K562 (cell line): Measurements from ENCODE around the gene NTM. TPM values are rescaled to one million over a fixed set of nuclear protein-coding genes. Genes with fewer than 3 reads are reported as not detected.

Source experiments
- ATAC-seq: fragments of 200-7000 bp; cut with Tn5 transposase; 3 replicates; pipeline ENCODE4 v1.9.1; 2020; ENCODE audit warnings: moderate library complexity
- BruUV-seq: library from RNA; stranded (reverse); fragments of 400-500 nt; replicated peaks from 2 replicates; lab custom pipeline; 2021; lab: Mats Ljungman, UMichigan
- CTCF ChIA-PET: fragments of 300-600 bp; formaldehyde crosslinking; extraction: SDS; loops from one replicate; lab custom pipeline; 2021; ENCODE audit warnings: low intra/inter-chr PET ratio; lab: Yijun Ruan, JAX
- POLR2A ChIA-PET: fragments of 300-600, 350-650 bp; sonication (Branson Sonifier 250); formaldehyde crosslinking; extraction: SDS; loops from one replicate; lab custom pipeline; 2021; ENCODE audit warnings: antibody characterized with exemption, inconsistent platforms; lab: Yijun Ruan, JAX
- DNase-seq, 4 experiments: peaks; one replicate each; pipeline versions ENCODE4 v3.0.0 to v3.0.0-alpha.2; 2011 to 2018; ENCODE audit warnings: low spot score in 3 of 4, mixed read lengths in 3 of 4; ENCODE audit errors: extremely low read depth in 1 of 4
- FAIRE-seq: peaks from 2 replicates; lab custom pipeline; 2011; peaks lifted over from hg19 to GRCh38; lab: Jason Lieb, UNC
- H2AFZ ChIP-seq: 2 replicates; pipeline ENCODE4 v1.6.0; 2011; ENCODE audit warnings: low read depth, low read length, control low read depth, inconsistent platforms
- H3K27ac ChIP-seq: fragments of 200-600 bp; 3 replicates; pipeline ENCODE4 v1.8.0; 2011; ENCODE audit warnings: low read depth, mild to moderate bottlenecking, control low read depth, inconsistent platforms, low read length, moderate library complexity, mixed read lengths; ENCODE audit errors: extremely low read depth
- H3K27me3 ChIP-seq, 2 experiments: fragments of 300-600 bp in 1 of 2; 2 replicates in 1 of 2; 3 replicates in 1 of 2; pipeline versions ENCODE4 v1.6.0 to v1.8.0; 2011; ENCODE audit warnings: inconsistent platforms in 2 of 2, low read length in 2 of 2, mild to moderate bottlenecking in 1 of 2, mixed read lengths in 1 of 2, moderate library complexity in 1 of 2; ENCODE audit not compliant: control insufficient read depth in 2 of 2, insufficient read depth in 2 of 2
- H3K36me3 ChIP-seq: fragments of 300-600 bp; 3 replicates; pipeline ENCODE4 v1.8.0; 2011; ENCODE audit warnings: mild to moderate bottlenecking, low read length, inconsistent platforms; ENCODE audit not compliant: control insufficient read depth, insufficient read depth
- H3K4me1 ChIP-seq, 2 experiments: fragments of 200-600 bp in 1 of 2; replicated peaks in 1 of 2; 2 replicates in 1 of 2; 3 replicates in 1 of 2; pipeline versions ENCODE4 v1.5.1 to v1.8.0; 2011; ENCODE audit warnings: inconsistent platforms in 2 of 2, low read length in 2 of 2, mild to moderate bottlenecking in 1 of 2, mixed read lengths in 1 of 2, moderate library complexity in 1 of 2; ENCODE audit not compliant: control insufficient read depth in 2 of 2, insufficient read depth in 2 of 2
- H3K4me2 ChIP-seq: 2 replicates; pipeline ENCODE4 v1.6.1; 2011; ENCODE audit warnings: low read length, control low read depth, inconsistent platforms, mixed read lengths; ENCODE audit not compliant: insufficient read depth
- H3K4me3 ChIP-seq: fragments of 200-600 bp; sonication (generic), shearing (Covaris generic); 2 replicates; pipeline ENCODE4 v1.5.1; 2016; ENCODE audit warnings: control low read depth, inconsistent platforms
- H3K79me2 ChIP-seq: fragments of 200-600 bp; 3 replicates; pipeline ENCODE4 v1.8.0; 2011; ENCODE audit warnings: low read length, inconsistent platforms; ENCODE audit not compliant: control insufficient read depth, insufficient read depth
- H3K9ac ChIP-seq, 2 experiments: 2 replicates each; pipeline versions ENCODE4 v1.6.0 to v1.6.1; 2011; ENCODE audit warnings: low read depth in 2 of 2, low read length in 2 of 2, control low read depth in 1 of 2, inconsistent platforms in 1 of 2, mild to moderate bottlenecking in 1 of 2, mixed read lengths in 1 of 2; ENCODE audit not compliant: insufficient read depth in 1 of 2
- H3K9me1 ChIP-seq: one replicate; pipeline ENCODE4 v1.6.0; 2011; ENCODE audit warnings: inconsistent platforms, mild to moderate bottlenecking, low read length, moderate library complexity; ENCODE audit not compliant: control insufficient read depth, insufficient read depth
- H3K9me3 ChIP-seq: replicated peaks from 2 replicates; pipeline ENCODE4 v1.5.1; 2011; ENCODE audit warnings: low read depth, low read length, inconsistent platforms; ENCODE audit not compliant: control insufficient read depth, insufficient read depth
- H4K20me1 ChIP-seq: replicated peaks from 2 replicates; pipeline ENCODE4 v1.6.1; 2011; ENCODE audit warnings: low read length, inconsistent platforms, mixed read lengths; ENCODE audit not compliant: control insufficient read depth, insufficient read depth
- FOXM1 ChIP-seq, 2 experiments: fragments of 450-650 bp in 1 of 2; sonication (generic) in 1 of 2; formaldehyde crosslinking in 1 of 2; IDR thresholded peaks; 2 replicates each; pipeline versions ENCODE4 v1.6.1 to v1.9.0; 2017 to 2022; ENCODE audit warnings: low read depth in 2 of 2, mild to moderate bottlenecking in 2 of 2, missing genetic modification reagents in 1 of 2, moderate library complexity in 1 of 2
- HMGN3 ChIP-seq: IDR thresholded peaks from 2 replicates; pipeline ENCODE4 v1.6.1; 2011; ENCODE audit warnings: borderline replicate concordance, low read depth, mild to moderate bottlenecking, mixed read lengths, low read length; ENCODE audit not compliant: insufficient read length; ENCODE audit errors: extremely low read depth
- HNRNPH1 ChIP-seq: fragments of 200-400 bp; formaldehyde crosslinking; optimal IDR thresholded peaks from 2 replicates; pipeline ENCODE3; 2017; ENCODE audit warnings: low read depth, mild to moderate bottlenecking, low read length, moderate library complexity
- MECOM ChIP-seq: fragments of 250-450 bp; sonication (Bioruptor Pico); IDR thresholded peaks from 2 replicates; pipeline ENCODE4 v1.8.0; 2022; ENCODE audit warnings: inconsistent platforms
- NCOA1 ChIP-seq: fragments of 450-650 bp; IDR thresholded peaks from 2 replicates; pipeline ENCODE4 v1.6.1; 2016; ENCODE audit warnings: low read depth
- POLR2B ChIP-seq: fragments of 450-650 bp; IDR thresholded peaks from 2 replicates; pipeline ENCODE4 v1.6.1; 2018; ENCODE audit warnings: low read depth; ENCODE audit not compliant: partially characterized antibody
- POLR3A ChIP-seq: IDR thresholded peaks from 2 replicates; pipeline ENCODE4 v1.6.1; 2011; ENCODE audit warnings: borderline replicate concordance, mild to moderate bottlenecking, moderate library complexity; ENCODE audit not compliant: insufficient read length, insufficient read depth; ENCODE audit errors: extremely low read depth
- RBM15 ChIP-seq: fragments of 200-400 bp; formaldehyde crosslinking; IDR thresholded peaks from 2 replicates; pipeline ENCODE4 v1.6.1; 2018; ENCODE audit warnings: mild to moderate bottlenecking, low read length, moderate library complexity; ENCODE audit not compliant: insufficient read depth
- SMC3 ChIP-seq: conservative IDR thresholded peaks from 2 replicates; pipeline ENCODE4 v1.6.1; 2011; ENCODE audit warnings: low read depth, low read length, improper control_type of control experiment; ENCODE audit not compliant: insufficient read depth
- SNIP1 ChIP-seq: fragments of 450-650 bp; IDR thresholded peaks from 2 replicates; pipeline ENCODE4 v1.7.1; 2017; ENCODE audit warnings: low read depth, mild to moderate bottlenecking
- SREBF1 ChIP-seq: fragments of 150-350 bp; IDR thresholded peaks from 2 replicates; pipeline ENCODE4 v1.6.1; 2014; ENCODE audit warnings: antibody characterized with exemption, low read depth, low read length, borderline replicate concordance
- XRCC5 ChIP-seq: fragments of 200-400 bp; formaldehyde crosslinking; IDR thresholded peaks from 2 replicates; pipeline ENCODE4 v1.6.1; 2017; ENCODE audit warnings: low read depth, mild to moderate bottlenecking, low read length
- ZNF436 ChIP-seq: fragments of 250-450, 450-650 bp; sonication (Bioruptor Pico); formaldehyde crosslinking; IDR thresholded peaks from 2 replicates; pipeline ENCODE4 v1.7.0; 2020; ENCODE audit warnings: mild to moderate bottlenecking
- ZNF740 ChIP-seq, 3 experiments: fragments of 200-800 bp in 1 of 3; sonication (Bioruptor generic) in 1 of 3; sonication (generic) in 1 of 3; formaldehyde crosslinking in 1 of 3; IDR thresholded peaks; 2 replicates each; pipeline versions ENCODE4 v1.6.1 to v1.8.0; 2016 to 2022; ENCODE audit warnings: mild to moderate bottlenecking in 2 of 3, missing compliant biosample characterization in 2 of 3, missing genetic modification characterization in 2 of 3, missing genetic modification reagents in 1 of 3
- WGBS: fragments of 100-300 bp; shearing (Covaris generic); methylation state at CpG from one replicate; pipeline ENCODE4 v1.1.6; 2016; ENCODE audit warnings: low coverage, mixed read lengths; ENCODE audit not compliant: insufficient coverage; ENCODE audit errors: missing lambda C conversion rate; 5-methylcytosine and 5-hydroxymethylcytosine counted together
- in situ Hi-C: fragments of 300-500 bp; cut with MboI; formaldehyde crosslinking; loops from 4 replicates; pipeline ENCODE4 v1.15.0; 2018; ENCODE audit warnings: inconsistent platforms, mixed read lengths
- intact Hi-C: fragments of 100-400 bp; cut with micrococcal nuclease; formaldehyde crosslinking; loops from 2 replicates; pipeline ENCODE4 v1.14.2; 2022
- polyA plus RNA-seq, 8 experiments: library from polyadenylated mRNA; depleted of rRNA in 4 of 8; stranded (reverse) in 5 of 8; unstranded in 3 of 8; fragments of >200 nt; fragmentation: Nextera tagmentation in 2 of 8; fragmentation: Illumina TruSeq in 1 of 8; extraction: Ambion mirVana in 2 of 8; extraction: Trizol in 1 of 8; gene quantifications; 2 replicates each; pipeline versions ENCODE4 v1.2.1 to v1.2.3, GENCODE V29; 2011 to 2014; ENCODE audit warnings: inconsistent platforms in 1 of 8, missing spikeins in 1 of 8
- total RNA-seq, 7 experiments: library from RNA; depleted of rRNA in 6 of 7; stranded (reverse); fragments of >200 nt in 6 of 7; fragmentation: Illumina TruSeq in 2 of 7; extraction: Trizol in 2 of 7; gene quantifications; 2 replicates each; pipeline versions ENCODE4 v1.2.1 to v1.2.3, GENCODE V29; 2011 to 2021; ENCODE audit warnings: low replicate concordance in 1 of 7
- TF ChIP-seq, protein P1 (sequence below): sonication (generic); formaldehyde crosslinking; IDR thresholded peaks from 2 replicates; pipeline ENCODE4 v1.8.0; 2023; ENCODE audit warnings: missing genetic modification reagents, mild to moderate bottlenecking, borderline replicate concordance

Gene NTM
- total and polyA plus RNA-seq, 9 of the 15 experiments (the other 6 are each of a cell fraction or from before 2014, with no cell fraction given) = not detected

DNA sequence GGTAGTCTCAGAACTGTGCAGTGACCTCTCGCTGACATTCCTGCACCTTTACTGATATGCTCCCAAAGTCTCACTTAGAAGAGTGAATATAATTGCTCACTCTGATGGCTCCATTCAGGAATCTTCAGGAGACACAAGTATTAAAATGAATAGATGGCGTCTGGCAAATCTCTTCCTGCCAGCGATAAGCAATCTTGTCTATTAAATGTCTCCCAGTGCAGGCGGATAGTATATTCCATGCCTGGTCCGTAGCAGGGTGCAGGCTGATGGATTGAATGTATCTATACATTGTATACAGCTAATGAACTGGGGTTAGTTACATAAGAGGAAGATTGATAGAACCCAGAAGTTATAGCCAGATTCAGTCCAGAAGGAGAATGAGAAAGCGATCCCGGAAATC is 575.3 kb downstream of the NTM start:
- ChIA-PET POLR2A (no interaction called here), CTCF (no interaction called here)
- FAIRE-seq = no peak
- 1% methylated on average over 7 of the region's 7 CpGs for WGBS
- DNase-seq = no peak
- no peaks in the 10 kb centered on the region for H3K79me2 ChIP-seq
- H3K36me3 ChIP-seq = no peaks in the 10 kb centered on the region
- TF ChIP-seq, protein P1, sequence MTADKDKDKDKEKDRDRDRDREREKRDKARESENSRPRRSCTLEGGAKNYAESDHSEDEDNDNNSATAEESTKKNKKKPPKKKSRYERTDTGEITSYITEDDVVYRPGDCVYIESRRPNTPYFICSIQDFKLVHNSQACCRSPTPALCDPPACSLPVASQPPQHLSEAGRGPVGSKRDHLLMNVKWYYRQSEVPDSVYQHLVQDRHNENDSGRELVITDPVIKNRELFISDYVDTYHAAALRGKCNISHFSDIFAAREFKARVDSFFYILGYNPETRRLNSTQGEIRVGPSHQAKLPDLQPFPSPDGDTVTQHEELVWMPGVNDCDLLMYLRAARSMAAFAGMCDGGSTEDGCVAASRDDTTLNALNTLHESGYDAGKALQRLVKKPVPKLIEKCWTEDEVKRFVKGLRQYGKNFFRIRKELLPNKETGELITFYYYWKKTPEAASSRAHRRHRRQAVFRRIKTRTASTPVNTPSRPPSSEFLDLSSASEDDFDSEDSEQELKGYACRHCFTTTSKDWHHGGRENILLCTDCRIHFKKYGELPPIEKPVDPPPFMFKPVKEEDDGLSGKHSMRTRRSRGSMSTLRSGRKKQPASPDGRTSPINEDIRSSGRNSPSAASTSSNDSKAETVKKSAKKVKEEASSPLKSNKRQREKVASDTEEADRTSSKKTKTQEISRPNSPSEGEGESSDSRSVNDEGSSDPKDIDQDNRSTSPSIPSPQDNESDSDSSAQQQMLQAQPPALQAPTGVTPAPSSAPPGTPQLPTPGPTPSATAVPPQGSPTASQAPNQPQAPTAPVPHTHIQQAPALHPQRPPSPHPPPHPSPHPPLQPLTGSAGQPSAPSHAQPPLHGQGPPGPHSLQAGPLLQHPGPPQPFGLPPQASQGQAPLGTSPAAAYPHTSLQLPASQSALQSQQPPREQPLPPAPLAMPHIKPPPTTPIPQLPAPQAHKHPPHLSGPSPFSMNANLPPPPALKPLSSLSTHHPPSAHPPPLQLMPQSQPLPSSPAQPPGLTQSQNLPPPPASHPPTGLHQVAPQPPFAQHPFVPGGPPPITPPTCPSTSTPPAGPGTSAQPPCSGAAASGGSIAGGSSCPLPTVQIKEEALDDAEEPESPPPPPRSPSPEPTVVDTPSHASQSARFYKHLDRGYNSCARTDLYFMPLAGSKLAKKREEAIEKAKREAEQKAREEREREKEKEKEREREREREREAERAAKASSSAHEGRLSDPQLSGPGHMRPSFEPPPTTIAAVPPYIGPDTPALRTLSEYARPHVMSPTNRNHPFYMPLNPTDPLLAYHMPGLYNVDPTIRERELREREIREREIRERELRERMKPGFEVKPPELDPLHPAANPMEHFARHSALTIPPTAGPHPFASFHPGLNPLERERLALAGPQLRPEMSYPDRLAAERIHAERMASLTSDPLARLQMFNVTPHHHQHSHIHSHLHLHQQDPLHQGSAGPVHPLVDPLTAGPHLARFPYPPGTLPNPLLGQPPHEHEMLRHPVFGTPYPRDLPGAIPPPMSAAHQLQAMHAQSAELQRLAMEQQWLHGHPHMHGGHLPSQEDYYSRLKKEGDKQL (CRISPR knock-in tag) = no peak
- TF ChIP-seq POLR2B (no peak), HNRNPH1 (no peak), POLR3A (no peak), SMC3 (no peak), XRCC5 (no peak), SNIP1 (no peak), ZNF740 (CRISPR knock-in tag; IDR thresholded peaks at IDR 0.05) (no peak), ZNF740 (tag; IDR thresholded peaks at IDR 0.05) (no peak), ZNF436 (CRISPR knock-in tag) (no peak), RBM15 (no peak), MECOM (no peak), HMGN3 (no peak), FOXM1 (IDR thresholded peaks at IDR 0.05; ENCODE audit: low read depth) (no peak), FOXM1 (CRISPR knock-in tag; IDR thresholded peaks at IDR 0.05; ENCODE audit: low read depth) (no peak), SREBF1 (no peak), NCOA1 (no peak)
- no peaks in the 10 kb centered on the region; the same call in 1 of the 2 replicates for H3K9me3 ChIP-seq
- BruUV-seq = no TSS peak
- H3K4me2 ChIP-seq = no peak overlapping the region
- no peak overlapping the region for H3K27ac ChIP-seq
- no peaks in the 10 kb centered on the region for H3K27me3 ChIP-seq
- ATAC-seq = no peak
- in situ Hi-C loops = no loop called here
- H4K20me1 ChIP-seq = no peaks in the 10 kb centered on the region
- no peak overlapping the region for H3K9ac ChIP-seq
- H3K9me1 ChIP-seq = no peaks in the 10 kb centered on the region
- intact Hi-C loops = no loop called here
- H2AFZ ChIP-seq = no peak overlapping the region
- no peak overlapping the region for H3K4me3 ChIP-seq
- H3K4me1 ChIP-seq = no peaks in the 10 kb centered on the region
